AG04449 (cell line): ENCODE data around the gene FPR2.

Source experiments
- CTCF ChIA-PET: fragments of 350-600 bp; formaldehyde crosslinking; extraction: SDS; loops from one replicate; lab custom pipeline; 2021; ENCODE audit warnings: antibody characterized with exemption; lab: Yijun Ruan, JAX
- POLR2A ChIA-PET: fragments of 400-600, 350-600 bp; formaldehyde crosslinking; extraction: SDS; loops from one replicate; lab custom pipeline; 2020; ENCODE audit warnings: antibody characterized with exemption, inconsistent platforms; lab: Yijun Ruan, JAX
- DNase-seq: peaks from one replicate; pipeline ENCODE4 v3.0.0-alpha.2; 2010; ENCODE audit warnings: low read depth, low spot score
- H3K4me3 ChIP-seq: 2 replicates; pipeline ENCODE4 v1.5.1; 2011; ENCODE audit warnings: low read depth, mild to moderate bottlenecking, control low read depth, low read length
- CTCF ChIP-seq: IDR thresholded peaks from one replicate; pipeline ENCODE4 v1.5.1; 2011; ENCODE audit warnings: mild to moderate bottlenecking, moderate library complexity, low read length, control low read depth, inconsistent platforms; ENCODE audit not compliant: insufficient read depth; ENCODE audit errors: missing control alignments

Gene FPR2

GRCh38 chr19:51777570-51778462 lies 16.8 kb downstream of the FPR2 start:
- CTCF ChIA-PET, result interaction anchor here (0.8 to 3.6 kb wide), 31 partner anchors 9 to 460 kb away, joined by 3 to 41 read pairs (median 5); no protein-coding TSS in a partner anchor
- H3K4me3 ChIP-seq, result no peak overlapping the region
- POLR2A ChIA-PET, result no interaction called here
- peak; percentile 65 for TF ChIP-seq CTCF
- DNase-seq, result peak; percentile 14

GRCh38 chr19:51779181-51779580 lies 18.2 kb downstream of the FPR2 start:
- ChIA-PET POLR2A (no interaction called here), CTCF (interaction anchor here (1.8 to 3.6 kb wide), 4 partner anchors 30 to 170 kb away, joined by 8 to 41 read pairs (median 14); no protein-coding TSS in a partner anchor)
- TF ChIP-seq CTCF, result no peak
- no peak overlapping the region for H3K4me3 ChIP-seq
- DNase-seq, result no peak

GRCh38 chr19:51779703-51780102 lies 18.7 kb downstream of the FPR2 start:
- DNase-seq, result no peak
- ChIA-PET POLR2A (no interaction called here), CTCF (interaction anchor here (1.1 kb wide), 1 partner anchor 306 kb away, joined by 4 read pairs; no protein-coding TSS in a partner anchor)
- no peak for TF ChIP-seq CTCF
- no peak overlapping the region for H3K4me3 ChIP-seq

GRCh38 chr19:51780270-51780669 lies 19.3 kb downstream of the FPR2 start:
- DNase-seq, result no peak
- TF ChIP-seq CTCF, result no peak
- POLR2A ChIA-PET, result no interaction called here
- CTCF ChIA-PET, result interaction anchor here (1.1 kb wide), 1 partner anchor 307 kb away, joined by 4 read pairs; no protein-coding TSS in a partner anchor
- H3K4me3 ChIP-seq, result no peak overlapping the region

- no peak for TF ChIP-seq CTCF
- DNase-seq, result no peak
- ChIA-PET POLR2A (no interaction called here), CTCF (no interaction called here)
- no peak overlapping the region for H3K4me3 ChIP-seq
Observed at GRCh38 chr19:51781999-51782398, 21.0 kb downstream of the FPR2 start.

GRCh38 chr19:51783372-51783771 lies 22.4 kb downstream of the FPR2 start:
- ChIA-PET CTCF (no interaction called here), POLR2A (no interaction called here)
- no peak for TF ChIP-seq CTCF
- no peak overlapping the region for H3K4me3 ChIP-seq
- DNase-seq, result no peak
